SIG-M5 treated with dmso at 0.1 percent for 504 hours (cell line): ENCODE data around the gene MED7.

Experiments used
- DNase-seq: peaks from one replicate; lab custom pipeline; 2025; ENCODE audit not compliant: unreplicated experiment; lab: John Stamatoyannopoulos, UW

MED7 gene

GRCh38 chr5:157107508-157107907 lies 35.2 kb downstream of the MED7 start:
- DNase-seq, result no peak

GRCh38 chr5:157106630-157107461 lies 35.8 kb downstream of the MED7 start:
- DNase-seq, result peak; percentile 35

DNA sequence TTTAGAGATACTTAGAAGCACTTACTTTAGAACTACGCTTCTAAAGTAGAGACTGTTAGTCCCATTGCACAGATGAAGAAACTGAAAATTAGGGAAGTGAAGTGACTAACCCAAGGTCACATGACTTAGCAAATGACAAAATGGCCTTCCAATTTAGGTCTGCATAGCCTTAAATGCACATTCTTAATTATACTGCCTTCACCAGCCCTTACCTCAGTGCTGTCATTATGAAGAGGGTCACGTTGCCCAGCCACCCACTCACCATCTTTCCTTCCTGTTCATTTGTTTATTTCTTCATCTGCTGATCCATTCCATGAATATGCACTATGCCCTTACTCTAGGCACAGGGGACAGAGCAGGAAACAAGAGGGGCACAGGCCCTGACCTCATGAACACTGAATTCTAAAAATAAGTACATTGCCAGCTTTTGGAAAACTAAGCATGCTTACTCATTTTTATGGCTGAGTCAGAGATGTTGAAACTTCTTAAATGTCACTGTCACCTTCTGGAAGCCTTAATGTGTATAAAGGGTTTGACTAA lies 42.5 kb downstream of the MED7 start:
- DNase-seq, result peak; percentile 89

- DNase-seq, result no peak
Observed at GRCh38 chr5:157088342-157088990, 54.2 kb downstream of the MED7 start.
